Left lung (tissue), 10 donors: ENCODE data around the gene SEMA6D. TPM values are rescaled to one million over a fixed set of nuclear protein-coding genes. Genes with fewer than 3 reads are reported as not detected.

ENCODE experiments used
- ATAC-seq: fragments of 200-7000 bp; cut with Tn5 transposase; one replicate; pipeline ENCODE4 v1.9.1; 2020; ENCODE audit warnings: moderate library complexity
- DNase-seq, 4 donors: peaks; one replicate each; pipeline ENCODE4 v3.0.0-alpha.2; 2013 to 2020
- H3K27ac ChIP-seq, 2 donors: fragments of 200-600 bp; sonication (generic) in 1 of 2; one replicate each; pipeline versions ENCODE4 v1.5.0 to v1.8.0; 2020 to 2021
- H3K27me3 ChIP-seq, 2 donors: fragments of 200-600 bp; sonication (generic) in 1 of 2; one replicate each; pipeline versions ENCODE4 v1.5.0 to v1.8.0; 2020 to 2021
- H3K36me3 ChIP-seq, 2 donors: fragments of 200-600 bp; sonication (generic) in 1 of 2; one replicate each; pipeline versions ENCODE4 v1.5.0 to v1.8.0; 2020 to 2021
- H3K4me1 ChIP-seq, 2 donors: fragments of 200-600 bp; one replicate each; pipeline ENCODE4 v1.8.0; 2021
- H3K4me3 ChIP-seq, 2 donors: fragments of 200-600 bp; sonication (generic) in 1 of 2; one replicate each; pipeline versions ENCODE4 v1.5.0 to v1.8.0; 2020 to 2021; ENCODE audit warnings: mild to moderate bottlenecking in 1 of 2
- H3K9me3 ChIP-seq, 2 donors: fragments of 200-600 bp; sonication (generic) in 1 of 2; one replicate each; pipeline versions ENCODE4 v1.5.0 to v1.8.0; 2020 to 2021
- CTCF ChIP-seq, 2 donors: fragments of 200-600 bp; sonication (generic) in 1 of 2; IDR thresholded peaks; one replicate each; pipeline versions ENCODE4 v1.5.0 to v1.8.0; 2021; ENCODE audit warnings: antibody characterized with exemption in 2 of 2
- intact Hi-C, 2 donors: fragments of 100-400 bp; cut with DNase I; formaldehyde crosslinking; loops; one replicate each; pipeline versions ENCODE4 v1.11.2 to v1.14.2; 2022
- polyA plus RNA-seq, 6 donors: library from polyadenylated mRNA; unstranded; fragments of 120-200 nt; gene quantifications; one replicate each; pipeline ENCODE4 v1.2.1, GENCODE V29; 2013; ENCODE audit not compliant: insufficient read length in 6 of 6
- total RNA-seq, 2 donors: library from RNA; stranded (reverse); fragmentation: NEBNext Ultra II Directional; extraction: Animal tissue kit (Norgen Biotek cat#: 25700); gene quantifications; one replicate each; pipeline ENCODE4 v1.2.1, GENCODE V29; 2021
- donor health status: DM: no; HTN: yes; CAD: no.
- donor health status: DM: no; HTN: no; CAD: no.

SEMA6D gene
- total and polyA plus RNA-seq, 8 donors, result 5.9 to 48.2 (median 39.6) TPM

GRCh38 chr15:47674586-47675232, 42.6 kb upstream of the SEMA6D start:
- Histone ChIP-seq H3K27ac (no peak overlapping the region), H3K36me3 (no peaks in the 10 kb centered on the region), H3K9me3 (no peaks in the 10 kb centered on the region), H3K4me3 (no peak overlapping the region), H3K4me1 (no peaks in the 10 kb centered on the region), H3K27me3 (no peaks in the 10 kb centered on the region)
- intact Hi-C loops, result no loop called here
- no peak for ATAC-seq
- DNase-seq, result no peak
- TF ChIP-seq CTCF (IDR thresholded peaks at IDR 0.05), result no peak

GRCh38 chr15:47675735-47676134, 41.6 kb upstream of the SEMA6D start:
- intact Hi-C loops, result no loop called here
- H3K9me3 ChIP-seq, result no peaks in the 10 kb centered on the region
- H3K36me3 ChIP-seq, result no peaks in the 10 kb centered on the region
- H3K4me1 ChIP-seq, result no peaks in the 10 kb centered on the region
- H3K4me3 ChIP-seq, result no peak overlapping the region
- no peak for ATAC-seq
- no peak overlapping the region for H3K27ac ChIP-seq
- H3K27me3 ChIP-seq, result no peaks in the 10 kb centered on the region
- DNase-seq, result no peak
- no peak for TF ChIP-seq CTCF (IDR thresholded peaks at IDR 0.05)

GRCh38 chr15:47678040-47678439, 39.3 kb upstream of the SEMA6D start:
- intact Hi-C loops, result no loop called here
- Histone ChIP-seq H3K27ac (no peak overlapping the region), H3K27me3 (no peaks in the 10 kb centered on the region), H3K9me3 (no peaks in the 10 kb centered on the region), H3K4me3 (no peak overlapping the region), H3K4me1 (no peaks in the 10 kb centered on the region), H3K36me3 (no peaks in the 10 kb centered on the region)
- DNase-seq (no peak), ATAC-seq (no peak)
- no peak for TF ChIP-seq CTCF (IDR thresholded peaks at IDR 0.05)

GRCh38 chr15:47682661-47683060, 34.6 kb upstream of the SEMA6D start:
- intact Hi-C loops, result no loop called here
- H3K4me3 ChIP-seq, result no peak overlapping the region
- no peak for TF ChIP-seq CTCF (IDR thresholded peaks at IDR 0.05)
- no peak for DNase-seq
- no peaks in the 10 kb centered on the region for H3K9me3 ChIP-seq
- no peaks in the 10 kb centered on the region for H3K4me1 ChIP-seq
- ATAC-seq, result no peak
- H3K36me3 ChIP-seq, result no peaks in the 10 kb centered on the region
- no peaks in the 10 kb centered on the region for H3K27me3 ChIP-seq
- H3K27ac ChIP-seq, result no peak overlapping the region

- H3K36me3 ChIP-seq, result no peaks in the 10 kb centered on the region
- no peaks in the 10 kb centered on the region for H3K9me3 ChIP-seq
- no peak for TF ChIP-seq CTCF (IDR thresholded peaks at IDR 0.05)
- no peak overlapping the region for H3K4me3 ChIP-seq
- intact Hi-C loops, result no loop called here
- ATAC-seq, result no peak
- no peaks in the 10 kb centered on the region for H3K27me3 ChIP-seq
- H3K27ac ChIP-seq, result no peak overlapping the region
- no peaks in the 10 kb centered on the region for H3K4me1 ChIP-seq
- DNase-seq, result no peak
Observed at GRCh38 chr15:47685141-47685870, 32.0 kb upstream of the SEMA6D start.
